ENCODE measurements around the gene DIAPH2.
"Not testable (repeated sequence)": the region's sequence is repeated elsewhere in the genome, so short reads cannot be mapped to it uniquely, and the experiment has no call there.

Gene DIAPH2

DNA sequence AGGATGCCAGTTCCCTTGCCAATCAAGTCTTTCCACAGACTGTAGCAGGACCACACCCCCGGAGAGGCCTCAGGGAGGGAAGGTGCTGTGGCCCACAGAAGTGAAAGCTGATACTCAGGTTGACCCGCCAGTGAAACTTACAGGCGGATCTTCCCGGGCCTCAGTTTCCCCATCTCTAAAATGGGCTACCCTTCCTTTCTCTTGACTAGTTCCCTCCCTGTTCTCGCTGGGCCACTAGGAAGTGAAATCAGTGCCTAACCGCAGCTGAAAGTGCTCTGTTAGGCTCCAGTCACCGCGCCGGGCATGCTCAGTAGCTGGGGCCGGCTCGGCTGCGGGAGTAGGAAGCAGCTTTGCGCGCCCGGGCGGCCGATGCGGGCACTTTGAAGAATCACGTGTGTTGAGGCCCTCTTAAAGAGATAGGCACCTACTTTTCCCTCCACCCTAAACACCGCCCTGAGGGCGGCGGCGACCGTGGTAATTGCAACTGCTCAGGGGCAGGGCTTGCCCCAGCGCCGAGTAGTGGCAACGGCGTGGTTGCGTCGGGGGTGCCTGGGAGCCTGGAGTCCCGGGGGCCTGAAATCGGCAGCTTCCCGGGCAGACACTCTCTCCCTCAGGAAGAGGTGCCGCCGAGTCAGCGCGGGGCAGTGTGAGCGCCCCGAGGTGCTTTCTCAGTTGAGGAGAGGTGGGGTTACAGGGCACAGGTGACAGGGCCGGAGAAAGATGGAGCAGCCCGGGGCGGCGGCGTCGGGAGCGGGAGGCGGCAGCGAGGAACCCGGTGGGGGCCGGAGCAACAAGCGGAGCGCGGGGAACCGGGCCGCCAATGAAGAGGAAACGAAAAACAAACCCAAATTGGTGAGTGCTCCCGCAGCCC, at the start of gene DIAPH2:
DIAPH2 (plus strand) TSS at position 504 of the 871 bp plus-strand sequence.
- peak; percentile 57 for DNase-seq

DNA sequence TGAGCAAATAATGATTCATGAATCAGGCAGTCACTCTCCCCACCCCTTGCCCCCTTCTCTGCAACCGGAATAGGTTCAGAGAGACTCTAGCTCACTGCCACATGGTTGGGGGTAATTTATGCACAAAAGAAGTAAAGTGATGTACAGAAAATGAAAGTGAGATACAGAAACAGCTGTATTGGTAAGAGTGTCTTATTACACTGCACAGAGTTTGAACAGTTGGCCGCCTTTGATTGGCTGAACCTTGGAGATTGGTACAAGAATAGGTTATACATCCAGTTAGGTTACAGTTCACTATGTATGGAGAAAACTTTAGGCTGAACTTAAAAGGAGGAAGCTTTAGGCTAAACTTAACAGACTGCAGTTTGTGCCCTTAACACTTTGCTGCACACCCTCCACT, 34.6 kb upstream of the DIAPH2 start:
- no peak for DNase-seq

DNA sequence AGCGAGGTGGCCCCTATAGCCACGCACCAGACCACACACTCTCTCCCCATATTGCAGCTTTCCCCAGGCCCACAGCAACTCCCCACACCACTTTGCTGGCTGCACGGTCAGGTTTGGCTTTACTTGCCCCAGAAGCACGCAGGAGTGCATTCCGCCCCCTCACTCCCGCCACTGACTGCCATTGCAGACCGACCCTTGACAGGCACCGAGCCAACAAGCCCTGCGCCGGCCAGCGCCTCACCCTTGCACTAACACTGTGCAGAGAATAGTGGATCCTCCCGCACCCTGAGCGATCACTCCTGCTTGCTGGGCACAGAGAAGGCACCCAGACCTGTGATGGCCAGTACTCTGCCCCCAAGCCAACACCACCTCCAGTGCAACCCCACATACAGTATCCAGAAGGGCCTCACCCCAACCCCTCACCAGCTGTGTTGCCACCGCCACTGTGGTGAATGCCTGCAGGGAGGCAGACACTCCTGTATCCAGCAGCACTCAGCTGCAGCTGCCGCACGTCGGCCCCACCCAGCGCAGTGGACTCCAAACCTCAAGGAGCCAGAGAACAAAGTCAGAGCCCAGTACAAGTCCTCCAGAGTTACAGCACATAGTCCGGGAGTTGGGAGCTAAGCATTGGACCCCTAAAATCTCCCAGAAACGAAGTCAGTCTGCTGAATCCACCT, 28.6 kb upstream of the DIAPH2 start:
- DNase-seq, result no peak

DNA sequence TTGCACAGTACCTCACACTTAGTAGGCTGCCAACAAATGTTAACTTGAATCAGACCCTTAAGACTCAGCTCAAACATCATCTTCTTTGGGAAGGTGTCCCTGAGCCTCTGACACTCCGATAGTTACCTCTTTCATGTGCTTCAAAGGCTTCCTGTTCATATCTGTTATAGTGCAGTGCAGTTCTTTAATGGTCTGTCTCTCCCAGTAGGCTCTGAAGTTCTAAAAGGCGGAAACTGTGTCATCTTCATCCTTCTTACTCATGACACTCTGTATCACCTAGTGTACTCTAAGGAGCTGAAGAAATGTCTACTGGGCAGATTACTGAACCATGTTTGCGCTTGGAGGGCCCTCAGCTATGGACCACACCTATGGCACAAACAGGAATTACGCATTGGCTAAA, 2.1 kb upstream of the DIAPH2 start:
- DNase-seq, result no peak

DNA sequence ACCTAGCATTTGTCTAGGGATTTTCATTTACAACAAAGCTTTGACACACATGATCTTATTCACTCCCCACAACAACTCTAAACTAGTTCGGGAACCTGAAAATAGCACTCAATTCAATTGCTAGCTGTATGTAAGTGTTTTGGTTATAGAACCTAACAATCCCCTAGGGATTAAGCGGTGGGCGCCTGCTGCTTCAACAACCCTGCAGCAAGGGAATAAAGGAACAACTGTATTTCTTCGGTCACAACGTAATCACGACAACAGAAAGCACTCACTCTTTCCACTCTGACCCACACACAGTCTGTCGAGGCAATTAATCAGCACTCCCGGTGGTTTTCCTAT, 674 bp upstream of the DIAPH2 start:
- DNase-seq, result no peak

DNA sequence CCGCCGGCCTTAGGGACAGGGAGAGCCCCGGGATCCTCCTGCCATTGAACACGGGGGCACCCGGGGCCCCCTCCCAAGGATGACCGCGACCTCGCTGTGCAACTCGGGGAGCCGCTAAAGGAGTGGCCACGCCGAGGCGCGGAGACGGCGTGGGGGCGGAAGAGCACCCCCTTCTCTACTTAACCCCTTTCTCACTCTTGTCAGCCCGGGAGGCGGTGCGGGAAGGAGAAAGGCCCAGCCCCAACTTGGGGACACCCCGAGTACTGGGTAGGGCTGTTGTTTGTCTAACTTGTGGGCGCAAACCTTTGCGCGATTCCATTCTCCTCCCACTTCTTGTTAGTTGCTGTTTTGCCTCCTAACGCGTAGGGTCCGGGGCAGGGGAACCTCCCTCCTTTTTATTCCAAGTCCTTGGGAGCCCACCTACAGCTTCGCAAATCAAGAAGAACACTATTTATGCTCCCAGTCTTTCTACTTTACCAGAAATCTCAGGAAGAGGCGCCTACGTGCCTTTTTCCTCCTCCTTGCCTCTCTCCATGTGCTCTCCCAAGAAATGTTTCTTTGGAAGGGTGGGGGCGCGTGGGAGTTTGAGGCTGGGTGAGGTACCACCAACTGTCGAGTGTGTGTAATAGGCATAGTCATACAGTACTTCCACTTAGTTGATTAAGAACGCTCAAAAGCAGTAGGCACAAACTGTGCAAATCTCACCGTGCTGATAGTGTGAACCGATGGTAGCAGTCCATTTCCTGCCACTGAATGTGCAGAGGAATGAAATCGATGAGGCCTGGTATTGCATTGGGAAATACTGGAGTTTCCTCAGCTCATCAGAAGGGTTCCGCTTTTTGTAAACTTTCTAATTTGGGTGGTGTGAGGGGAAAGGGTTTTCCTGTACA, 813 bp downstream of the DIAPH2 start:
- peak; percentile 8 for DNase-seq

DNA sequence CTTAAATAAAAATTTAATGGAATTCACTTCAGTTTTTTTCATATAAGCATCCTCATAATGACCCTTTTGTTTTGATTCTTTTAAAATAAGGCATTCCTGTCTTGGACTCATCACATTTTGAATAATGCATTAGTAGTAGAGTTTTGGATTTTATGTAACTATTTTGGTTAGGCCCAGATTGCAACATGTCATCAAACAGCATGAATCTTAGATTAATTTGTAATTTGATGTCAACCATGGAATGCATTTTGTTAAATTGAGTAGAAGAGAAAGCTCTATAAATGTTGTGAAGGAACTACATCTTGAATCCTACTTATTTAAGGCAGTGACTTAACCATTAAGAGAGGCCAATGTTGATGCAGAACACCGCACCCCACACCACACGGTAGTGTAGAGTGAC, 3.1 kb downstream of the DIAPH2 start:
- DNase-seq, result no peak

DNA sequence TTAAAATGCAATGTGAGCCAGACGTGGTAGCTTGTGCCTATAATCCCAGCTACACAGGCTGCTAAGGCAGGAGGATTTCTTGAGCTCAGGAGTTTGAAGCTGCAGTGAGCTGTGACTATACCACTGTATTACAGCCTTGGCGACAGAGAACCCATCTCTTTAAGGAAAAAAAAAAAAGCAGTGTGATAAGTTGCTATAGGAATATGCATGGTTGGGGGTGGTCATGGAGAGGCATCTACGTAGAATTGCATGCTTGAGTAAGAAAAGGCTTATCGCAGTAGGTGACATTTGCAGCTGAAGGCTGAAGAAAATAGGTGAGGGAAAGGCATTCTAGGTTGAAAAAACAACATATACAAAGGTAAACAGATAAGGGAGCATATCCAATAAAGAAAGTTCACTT, 4.1 kb downstream of the DIAPH2 start:
- no peak for DNase-seq

DNA sequence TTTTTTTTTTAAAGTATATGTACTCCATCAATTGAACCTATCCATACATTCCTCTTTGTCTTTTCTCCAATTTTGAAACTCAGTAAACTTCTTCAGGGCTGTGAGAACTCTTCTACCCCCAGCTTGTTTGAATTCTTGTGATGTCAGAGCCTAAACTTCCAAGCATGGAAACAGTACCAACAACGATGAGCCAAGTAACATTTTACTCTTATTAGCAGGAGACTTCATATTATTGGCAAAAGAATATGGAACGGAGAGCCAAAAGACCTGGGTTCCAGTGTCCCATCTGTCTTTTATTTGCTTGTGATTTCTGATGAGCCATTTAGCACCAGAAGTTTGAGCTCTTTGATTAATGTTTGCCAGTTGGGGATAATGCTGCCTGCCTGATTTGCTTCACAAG, 5.3 kb downstream of the DIAPH2 start:
- DNase-seq, result no peak

DNA sequence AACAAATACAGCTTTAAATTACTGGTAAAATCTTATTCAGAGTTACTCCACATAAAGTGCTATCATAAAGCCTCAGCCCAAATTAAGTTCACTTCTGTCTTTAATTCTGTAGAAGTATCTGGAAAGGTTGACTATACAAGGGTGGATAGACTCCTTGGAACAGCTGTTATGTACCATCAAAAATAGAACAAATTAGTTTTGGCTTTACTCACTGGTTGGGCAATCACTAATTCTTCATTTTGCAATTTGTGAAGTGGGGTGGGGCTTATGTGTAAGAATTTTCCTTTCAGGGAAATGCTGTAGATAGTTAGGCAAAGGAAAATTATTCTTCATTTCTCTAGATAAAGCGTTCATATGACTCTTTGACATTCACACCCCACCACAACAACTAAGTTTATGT, 7.8 kb downstream of the DIAPH2 start:
- DNase-seq, result no peak

DNA sequence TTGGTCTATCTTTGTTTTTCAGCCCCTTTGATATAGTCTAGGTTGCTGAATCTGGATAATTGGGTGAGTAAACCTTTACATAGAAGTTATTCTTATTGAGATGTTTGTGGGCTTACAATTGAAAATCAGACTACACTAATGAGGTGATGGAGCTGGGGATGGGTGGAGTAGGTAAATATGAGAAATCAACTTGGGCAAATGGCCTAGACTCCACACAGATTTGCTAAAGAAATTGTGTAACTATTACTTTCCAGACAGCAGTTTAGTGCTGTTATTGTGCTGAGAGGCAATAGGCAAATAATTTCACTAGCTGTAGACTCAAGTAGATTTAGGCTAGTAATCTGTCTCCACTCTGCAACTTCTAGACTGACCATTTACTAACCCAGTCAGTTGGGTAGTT, 8.2 kb downstream of the DIAPH2 start:
- no peak for DNase-seq

DNA sequence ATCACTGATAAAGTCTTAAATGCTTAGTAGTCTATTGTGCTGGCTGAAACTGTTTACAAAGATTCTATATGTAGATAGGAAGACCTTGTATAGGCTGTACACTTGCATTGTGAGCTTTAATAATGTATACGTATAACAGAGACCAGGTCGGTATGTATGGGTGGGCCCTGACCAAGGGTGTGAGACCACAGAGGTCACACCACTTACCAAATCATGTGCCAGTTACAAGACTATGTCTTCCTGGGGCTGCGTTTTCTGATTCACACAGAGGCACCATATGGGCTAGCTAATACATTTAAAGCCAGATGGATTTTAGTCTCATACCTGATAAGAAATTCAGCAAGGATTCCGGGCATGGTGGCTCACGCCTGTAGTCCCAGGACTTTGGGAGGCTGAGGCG, 8.8 kb downstream of the DIAPH2 start:
- no peak for DNase-seq

DNA sequence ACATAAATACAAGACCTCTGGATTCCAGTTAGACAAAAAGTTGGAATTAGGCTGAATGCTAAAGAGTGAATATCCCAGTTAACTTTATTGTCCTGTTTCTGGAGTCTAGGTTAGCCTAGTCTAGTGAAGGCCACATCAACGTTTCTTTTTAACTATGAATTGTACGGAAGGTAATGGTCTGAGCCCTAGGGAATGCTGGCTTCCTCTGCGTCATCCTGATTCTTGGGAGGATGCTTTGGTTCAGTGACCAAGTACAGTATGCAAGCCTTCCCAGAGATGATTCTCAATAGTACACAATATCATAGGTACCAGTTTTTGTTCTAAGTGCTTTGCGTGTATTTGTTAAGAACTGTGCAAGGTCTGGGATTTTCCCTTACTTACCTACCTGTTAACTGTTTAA, 11.8 kb downstream of the DIAPH2 start:
- no peak for DNase-seq

DNA sequence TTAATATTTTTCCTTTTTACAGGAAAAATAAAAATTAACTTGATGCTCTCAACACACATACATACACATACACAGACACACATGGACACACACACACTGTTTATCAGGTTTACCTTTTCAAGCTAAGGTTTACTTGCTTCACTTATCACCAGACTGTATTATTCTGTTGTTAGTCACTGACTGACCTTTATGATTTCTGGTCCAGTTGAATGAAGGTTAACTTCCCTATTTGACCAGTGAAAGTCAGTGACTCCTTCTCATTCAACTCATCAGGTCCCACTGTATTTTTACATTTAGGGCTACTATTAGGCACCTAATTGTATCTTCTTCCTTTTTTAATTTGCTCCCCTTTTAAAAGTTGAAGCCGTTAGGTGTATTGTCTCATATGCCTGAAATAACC, 16.0 kb downstream of the DIAPH2 start:
- DNase-seq, result no peak

DNA sequence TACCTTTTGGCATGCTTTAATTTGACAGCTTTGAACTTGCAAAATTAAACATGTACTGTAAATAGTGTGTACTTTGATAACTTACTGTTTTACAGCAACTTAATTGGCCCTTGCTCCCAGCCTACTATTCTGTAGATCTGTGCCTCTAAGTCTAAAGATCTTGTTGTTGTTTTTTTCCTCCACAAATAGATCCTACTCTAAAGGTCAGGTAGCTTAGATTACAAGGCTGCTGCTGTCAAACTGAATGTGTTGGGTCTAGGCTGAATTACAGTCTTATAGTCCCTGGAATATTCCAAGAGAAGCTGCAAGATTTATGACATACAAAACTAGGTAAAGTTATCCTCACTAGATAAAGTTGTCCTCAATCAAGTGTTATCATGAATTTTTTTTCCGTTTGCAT, 18.7 kb downstream of the DIAPH2 start:
- no peak for DNase-seq

DNA sequence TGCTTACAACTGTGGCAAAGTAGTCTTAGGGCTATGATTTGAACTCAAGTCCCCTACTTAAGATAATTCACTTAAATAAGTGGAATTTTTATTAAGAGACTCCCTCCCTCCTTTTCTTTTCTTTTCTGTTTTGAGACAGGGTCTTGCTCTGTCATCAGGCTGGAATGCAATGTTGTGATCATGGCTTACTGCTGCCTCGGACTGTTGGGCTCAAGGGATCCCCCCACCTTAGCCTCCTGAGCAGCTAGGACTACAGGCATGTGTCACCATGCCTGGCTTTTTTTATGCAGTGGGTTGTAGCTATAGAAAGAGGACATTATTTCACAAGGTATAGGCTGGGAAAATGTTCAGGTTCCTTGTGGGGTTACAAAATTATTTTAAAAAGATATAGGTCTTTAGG, 19.2 kb downstream of the DIAPH2 start:
- DNase-seq, result no peak

DNA sequence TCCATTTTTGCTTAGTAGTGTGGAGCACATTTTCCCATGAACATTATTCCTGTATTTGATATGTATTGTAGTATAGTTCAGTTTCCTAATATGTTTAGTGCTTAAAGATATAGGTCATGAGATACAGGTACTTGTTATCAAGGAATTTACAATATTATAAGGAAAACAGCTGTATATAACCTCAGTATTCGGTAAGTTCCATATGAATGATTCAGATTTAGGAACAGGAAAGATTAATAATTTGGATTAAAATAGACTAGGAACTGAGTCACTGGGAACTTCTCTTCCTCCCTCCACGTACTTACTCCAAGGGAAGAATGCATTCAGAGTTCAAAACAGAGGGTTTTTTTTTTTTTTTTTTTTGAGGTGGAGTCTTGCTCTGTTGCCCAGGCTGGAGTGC, 20.0 kb downstream of the DIAPH2 start:
- DNase-seq, result no peak

DNA sequence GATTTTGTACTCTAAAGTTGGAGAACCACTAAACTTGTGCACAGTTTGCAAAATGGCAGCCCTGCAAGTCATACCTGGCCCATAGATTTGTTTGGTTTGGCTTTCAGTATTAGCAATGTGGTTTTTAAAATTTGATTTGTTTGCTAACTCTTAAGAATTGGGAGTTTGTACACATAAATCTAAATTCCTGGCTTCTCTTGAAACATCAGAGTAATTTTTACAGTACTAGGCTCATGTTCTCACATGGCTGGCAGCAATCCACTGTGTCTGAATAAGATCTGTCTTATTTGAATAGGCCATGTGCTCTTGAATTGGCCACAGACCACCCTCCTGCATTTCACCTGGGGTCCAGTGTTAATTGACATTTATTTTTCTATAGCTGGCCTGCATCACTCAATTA, 21.3 kb downstream of the DIAPH2 start:
- DNase-seq, result no peak

DNA sequence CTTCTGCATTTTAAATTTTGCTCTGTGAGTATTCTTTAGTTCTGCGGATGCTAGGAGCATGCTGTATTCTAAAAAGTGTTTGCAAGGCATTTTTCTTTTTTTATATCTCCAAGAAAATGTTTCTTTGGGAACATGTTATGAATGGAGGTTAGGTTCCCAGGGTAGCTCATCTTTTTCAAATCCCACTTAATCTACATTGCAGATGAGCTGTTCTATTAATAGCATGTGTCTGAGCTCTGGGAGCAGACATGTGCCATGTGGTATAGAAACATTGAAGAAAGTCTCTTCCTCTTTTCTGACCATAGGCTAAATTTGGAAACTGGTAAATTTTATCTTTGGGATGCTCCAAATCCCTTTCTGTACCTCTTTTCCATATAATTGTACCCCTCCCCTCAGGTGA, 23.2 kb downstream of the DIAPH2 start:
- DNase-seq, result no peak

DNA sequence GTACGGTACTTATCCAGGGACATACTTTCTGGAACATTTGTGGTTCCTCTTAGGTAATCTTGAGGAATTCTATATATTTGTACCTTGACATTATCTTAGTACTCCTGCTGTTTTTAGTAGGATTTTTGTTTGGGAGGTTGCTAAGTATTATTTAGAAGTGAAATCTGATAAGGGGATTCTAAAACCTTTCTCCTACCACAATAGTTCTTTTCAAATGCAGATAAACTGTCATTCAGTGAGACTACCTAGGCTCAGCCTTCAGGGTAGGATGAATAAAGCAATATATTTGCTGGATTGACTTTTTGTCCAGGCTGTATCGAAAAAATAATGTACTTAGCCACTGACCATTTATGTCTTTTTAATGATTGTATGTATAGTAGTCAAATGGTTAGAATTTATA, 25.4 kb downstream of the DIAPH2 start:
- no peak for DNase-seq

DNA sequence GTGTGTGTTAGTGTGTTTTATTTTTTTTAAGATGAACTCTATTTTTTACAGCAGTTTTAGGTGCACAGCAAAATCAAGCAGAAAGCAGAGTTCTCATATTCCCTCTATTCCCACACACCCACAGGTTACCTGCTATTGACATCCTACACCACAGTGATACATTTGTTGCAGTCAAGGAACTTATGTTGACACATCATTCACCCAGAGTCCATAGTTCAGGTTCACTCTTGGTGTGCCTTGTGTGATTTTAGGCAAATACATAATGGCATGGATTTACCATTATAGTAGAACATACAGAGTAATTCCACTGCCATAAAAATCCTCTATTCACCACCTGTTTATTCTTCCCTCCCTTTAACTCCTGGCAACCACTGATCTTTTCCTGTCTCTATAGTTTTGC, 28.7 kb downstream of the DIAPH2 start:
- no peak for DNase-seq

DNA sequence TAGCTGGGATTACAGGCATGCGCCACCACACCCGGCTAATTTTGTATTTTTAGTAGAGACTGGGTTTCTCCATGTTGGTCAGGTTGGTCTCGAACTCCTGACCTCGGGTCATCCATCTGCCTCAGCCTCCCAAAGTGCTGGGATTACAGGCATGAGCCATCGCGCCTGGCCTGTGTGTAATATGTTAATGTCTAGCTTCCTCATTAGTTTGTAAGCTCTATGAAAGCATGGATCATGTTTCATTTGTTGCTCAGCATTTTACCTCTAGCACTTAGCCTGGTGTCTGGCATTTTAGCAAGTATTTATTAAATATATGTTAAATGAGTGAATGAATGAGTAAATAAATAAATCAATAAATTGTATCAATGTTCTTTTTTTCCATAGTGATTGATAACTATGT, 29.8 kb downstream of the DIAPH2 start:
- not testable (repeated sequence) for DNase-seq

DNA sequence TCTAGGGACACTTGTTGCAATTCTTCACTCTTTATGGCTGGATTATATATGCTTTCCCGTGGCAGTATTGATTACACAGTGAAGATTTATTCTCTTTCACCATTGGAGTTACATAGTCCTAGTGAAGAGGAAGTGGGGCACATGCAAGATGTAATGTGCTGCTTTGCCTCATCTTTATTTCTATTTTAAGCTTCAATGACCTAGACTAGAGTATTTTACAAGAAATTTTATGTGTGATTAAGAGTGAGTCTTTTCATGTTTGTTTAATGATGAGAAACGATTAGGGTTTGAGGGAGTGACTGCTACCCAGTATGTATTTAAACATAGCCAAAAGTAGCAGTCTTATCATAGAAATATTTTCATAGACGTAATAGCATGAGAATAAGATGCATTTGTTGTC, 30.8 kb downstream of the DIAPH2 start:
- DNase-seq, result no peak

Data from activated gamma-delta T cell treated with Interleukin-2 at 50 U/mL for 16 hours (primary cell).